ENCODE results near the gene TRAPPC14. TPM values are rescaled to one million over a fixed set of nuclear protein-coding genes. Genes with fewer than 3 reads are reported as not detected.
"Not testable (repeated sequence)": the region's sequence is repeated elsewhere in the genome, so short reads cannot be mapped to it uniquely, and the experiment has no call there.

TRAPPC14 gene
- total and polyA plus RNA-seq, 2 donors from 2014 or later, result 14.8 to 27.1 TPM

DNA sequence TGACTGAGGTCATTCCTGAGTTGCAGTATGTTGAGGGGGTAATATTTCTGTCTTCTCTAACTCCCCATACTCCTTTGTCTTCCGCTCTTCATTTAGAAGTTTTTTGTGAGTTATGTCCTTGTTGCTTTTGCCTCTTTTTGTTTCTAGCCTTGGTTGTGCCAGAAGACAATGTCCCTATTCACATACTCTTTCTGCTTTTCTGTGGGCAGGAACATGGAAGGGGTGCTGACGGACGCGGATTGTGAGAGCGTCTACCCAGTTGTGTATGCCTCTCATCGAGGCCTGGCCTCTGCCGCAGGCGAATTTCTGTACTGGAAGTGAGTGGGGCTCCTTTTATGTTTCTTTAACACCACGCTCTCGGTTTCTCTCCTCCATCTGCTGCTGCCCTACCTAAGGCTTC is 39.7 kb upstream of the TRAPPC14 start:
- Histone ChIP-seq H3K27ac (ENCODE audit: low read depth in 2 of 2, low read length in 2 of 2) (no peak overlapping the region), H3K27me3 (ENCODE audit: control insufficient read depth, insufficient read depth, low read length) (no peaks in the 10 kb centered on the region), H3K36me3 (ENCODE audit: control insufficient read depth in 2 of 3, insufficient read depth in 3 of 3, low read length in 3 of 3) (no peaks in the 10 kb centered on the region), H3K4me1 (ENCODE audit: control insufficient read depth in 2 of 3, insufficient read depth in 2 of 3, low read depth in 1 of 3, low read length in 3 of 3) (no peaks in the 10 kb centered on the region), H3K4me3 (ENCODE audit: low read length in 3 of 3) (no peak overlapping the region), H3K9me3 (ENCODE audit: control insufficient read depth in 2 of 3, insufficient read depth in 1 of 3, low read length in 3 of 3) (no peaks in the 10 kb centered on the region), H3K9ac (ENCODE audit: low read length in 3 of 3) (no peak overlapping the region)
- FAIRE-seq, result no peak
- DNase-seq, result no peak
- intact Hi-C loops (cut with DNase I), result no loop called here
- TF ChIP-seq, protein P1, sequence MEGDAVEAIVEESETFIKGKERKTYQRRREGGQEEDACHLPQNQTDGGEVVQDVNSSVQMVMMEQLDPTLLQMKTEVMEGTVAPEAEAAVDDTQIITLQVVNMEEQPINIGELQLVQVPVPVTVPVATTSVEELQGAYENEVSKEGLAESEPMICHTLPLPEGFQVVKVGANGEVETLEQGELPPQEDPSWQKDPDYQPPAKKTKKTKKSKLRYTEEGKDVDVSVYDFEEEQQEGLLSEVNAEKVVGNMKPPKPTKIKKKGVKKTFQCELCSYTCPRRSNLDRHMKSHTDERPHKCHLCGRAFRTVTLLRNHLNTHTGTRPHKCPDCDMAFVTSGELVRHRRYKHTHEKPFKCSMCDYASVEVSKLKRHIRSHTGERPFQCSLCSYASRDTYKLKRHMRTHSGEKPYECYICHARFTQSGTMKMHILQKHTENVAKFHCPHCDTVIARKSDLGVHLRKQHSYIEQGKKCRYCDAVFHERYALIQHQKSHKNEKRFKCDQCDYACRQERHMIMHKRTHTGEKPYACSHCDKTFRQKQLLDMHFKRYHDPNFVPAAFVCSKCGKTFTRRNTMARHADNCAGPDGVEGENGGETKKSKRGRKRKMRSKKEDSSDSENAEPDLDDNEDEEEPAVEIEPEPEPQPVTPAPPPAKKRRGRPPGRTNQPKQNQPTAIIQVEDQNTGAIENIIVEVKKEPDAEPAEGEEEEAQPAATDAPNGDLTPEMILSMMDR (IDR thresholded peaks at IDR 0.05; ENCODE audit: borderline replicate concordance, extremely low read depth, insufficient read depth), result no peak

DNA sequence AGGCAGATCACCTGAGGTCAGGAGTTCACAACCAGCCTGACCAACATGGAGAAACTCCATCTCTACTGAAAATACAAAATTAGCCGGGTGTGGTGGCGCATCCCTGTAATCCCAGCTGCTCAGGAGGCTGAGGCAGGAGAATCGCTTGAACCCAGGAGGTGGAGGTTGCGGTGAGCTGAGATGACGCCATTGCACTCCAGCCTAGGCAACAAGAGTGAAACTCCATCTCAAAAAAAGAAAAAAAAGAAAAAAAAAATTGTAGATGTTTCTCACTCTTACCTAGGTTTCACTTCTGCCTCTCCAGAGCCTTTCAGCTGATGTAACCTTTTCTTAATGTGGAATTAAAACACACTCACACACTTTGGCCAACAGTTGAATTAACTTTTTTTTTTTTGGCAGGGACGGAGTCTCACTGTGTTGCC is 37.4 kb upstream of the TRAPPC14 start:
- H3K9me3 ChIP-seq (ENCODE audit: control insufficient read depth in 2 of 3, insufficient read depth in 1 of 3, low read length in 3 of 3); H3K36me3 ChIP-seq (ENCODE audit: control insufficient read depth in 2 of 3, insufficient read depth in 3 of 3, low read length in 3 of 3); intact Hi-C loops (cut with DNase I); H3K4me3 ChIP-seq (ENCODE audit: low read length in 3 of 3); H3K9ac ChIP-seq (ENCODE audit: low read length in 3 of 3); DNase-seq; FAIRE-seq; H3K27ac ChIP-seq (ENCODE audit: low read depth in 2 of 2, low read length in 2 of 2); H3K4me1 ChIP-seq (ENCODE audit: control insufficient read depth in 2 of 3, insufficient read depth in 2 of 3, low read depth in 1 of 3, low read length in 3 of 3); H3K27me3 ChIP-seq (ENCODE audit: control insufficient read depth, insufficient read depth, low read length): not testable (repeated sequence)

DNA sequence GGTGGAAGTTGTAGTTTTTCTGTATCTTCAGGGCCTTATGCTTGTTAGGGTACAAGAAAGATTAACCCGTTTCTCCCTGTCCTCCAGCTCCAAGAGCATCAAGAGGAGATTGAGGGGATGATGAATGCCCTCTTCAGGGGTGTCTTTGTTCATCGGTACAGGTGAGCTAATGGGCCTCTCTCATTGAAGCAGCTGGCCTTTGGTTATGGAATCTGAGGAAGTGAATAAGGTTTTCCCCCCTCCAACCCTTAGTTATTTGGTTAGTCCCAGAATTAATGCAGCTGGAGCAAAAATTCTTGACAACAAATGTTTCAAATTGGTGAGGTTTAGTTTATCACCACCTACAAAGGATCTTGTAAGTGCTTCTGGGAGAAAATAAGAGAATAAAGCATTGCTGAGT is 36.7 kb upstream of the TRAPPC14 start:
- TF ChIP-seq, protein P1 (IDR thresholded peaks at IDR 0.05; ENCODE audit: borderline replicate concordance, extremely low read depth, insufficient read depth), result no peak
- Histone ChIP-seq H3K36me3 (ENCODE audit: control insufficient read depth in 2 of 3, insufficient read depth in 3 of 3, low read length in 3 of 3) (no peaks in the 10 kb centered on the region), H3K27ac (ENCODE audit: low read depth in 2 of 2, low read length in 2 of 2) (no peak overlapping the region), H3K4me3 (ENCODE audit: low read length in 3 of 3) (no peak overlapping the region), H3K4me1 (ENCODE audit: control insufficient read depth in 2 of 3, insufficient read depth in 2 of 3, low read depth in 1 of 3, low read length in 3 of 3) (no peaks in the 10 kb centered on the region), H3K9ac (ENCODE audit: low read length in 3 of 3) (no peak overlapping the region), H3K27me3 (ENCODE audit: control insufficient read depth, insufficient read depth, low read length) (no peaks in the 10 kb centered on the region), H3K9me3 (ENCODE audit: control insufficient read depth in 2 of 3, insufficient read depth in 1 of 3, low read length in 3 of 3) (no peaks in the 10 kb centered on the region)
- DNase-seq (no peak), FAIRE-seq (no peak)
- intact Hi-C loops (cut with DNase I), result no loop called here

DNA sequence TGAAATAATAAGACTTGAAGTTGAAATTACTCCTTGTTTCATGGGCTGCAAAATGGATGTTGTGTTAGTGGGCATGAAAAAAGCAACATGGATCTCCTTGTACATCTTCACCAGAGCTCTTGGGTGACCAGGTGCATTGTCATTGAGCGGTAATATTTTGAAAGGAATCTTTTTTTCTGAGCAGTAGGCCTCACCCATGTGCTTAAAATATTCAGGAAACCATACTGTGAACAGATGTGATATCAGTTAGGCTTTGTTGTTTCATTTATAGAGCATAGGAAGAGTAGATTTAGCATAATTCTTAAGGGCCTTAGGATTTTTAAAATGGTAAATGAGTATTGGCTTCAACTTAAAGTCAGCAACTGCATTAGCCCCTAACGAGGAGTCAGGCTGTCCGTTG is 34.4 kb upstream of the TRAPPC14 start:
- no peak overlapping the region for H3K4me3 ChIP-seq (ENCODE audit: low read length in 3 of 3)
- no peaks in the 10 kb centered on the region for H3K27me3 ChIP-seq (ENCODE audit: control insufficient read depth, insufficient read depth, low read length)
- DNase-seq (no peak), FAIRE-seq (no peak)
- intact Hi-C loops (cut with DNase I), result no loop called here
- H3K27ac ChIP-seq (ENCODE audit: low read depth in 2 of 2, low read length in 2 of 2), result no peak overlapping the region
- no peaks in the 10 kb centered on the region for H3K4me1 ChIP-seq (ENCODE audit: control insufficient read depth in 2 of 3, insufficient read depth in 2 of 3, low read depth in 1 of 3, low read length in 3 of 3)
- H3K9me3 ChIP-seq (ENCODE audit: control insufficient read depth in 2 of 3, insufficient read depth in 1 of 3, low read length in 3 of 3), result no peaks in the 10 kb centered on the region
- no peak overlapping the region for H3K9ac ChIP-seq (ENCODE audit: low read length in 3 of 3)
- TF ChIP-seq, protein P1 (IDR thresholded peaks at IDR 0.05; ENCODE audit: borderline replicate concordance, extremely low read depth, insufficient read depth), result no peak
- H3K36me3 ChIP-seq (ENCODE audit: control insufficient read depth in 2 of 3, insufficient read depth in 3 of 3, low read length in 3 of 3), result no peaks in the 10 kb centered on the region

DNA sequence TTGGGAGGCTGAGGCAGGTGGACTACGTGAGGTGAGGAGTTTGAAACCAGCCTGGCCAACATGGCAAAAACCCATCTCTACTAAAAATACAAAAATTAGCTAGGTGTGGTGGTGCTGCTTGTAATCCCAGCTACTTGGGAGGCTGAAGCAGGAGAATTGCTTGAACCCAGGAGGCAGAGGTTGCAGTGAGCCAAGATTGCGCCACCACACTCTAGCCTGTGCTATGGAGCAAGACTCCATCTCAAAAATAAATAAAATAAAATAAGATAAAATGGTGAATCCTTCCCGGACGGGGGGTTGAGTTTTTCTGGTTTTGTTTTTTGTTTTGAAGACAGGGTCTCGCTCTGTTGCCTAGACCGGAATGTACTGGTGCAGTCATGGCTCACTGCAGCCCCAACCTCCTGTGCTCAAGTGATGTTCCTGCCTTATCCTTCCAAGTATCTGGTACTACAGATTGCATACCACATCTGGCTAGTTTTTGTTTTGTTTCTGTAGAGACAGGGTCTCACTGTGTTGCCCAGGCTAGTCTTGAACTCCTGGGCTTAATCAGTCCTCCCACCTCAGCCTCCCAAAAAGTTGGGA is 33.8 kb upstream of the TRAPPC14 start:
- H3K4me1 ChIP-seq (ENCODE audit: control insufficient read depth in 2 of 3, insufficient read depth in 2 of 3, low read depth in 1 of 3, low read length in 3 of 3); H3K9me3 ChIP-seq (ENCODE audit: control insufficient read depth in 2 of 3, insufficient read depth in 1 of 3, low read length in 3 of 3); DNase-seq; intact Hi-C loops (cut with DNase I); H3K4me3 ChIP-seq (ENCODE audit: low read length in 3 of 3); H3K27me3 ChIP-seq (ENCODE audit: control insufficient read depth, insufficient read depth, low read length); H3K36me3 ChIP-seq (ENCODE audit: control insufficient read depth in 2 of 3, insufficient read depth in 3 of 3, low read length in 3 of 3); H3K27ac ChIP-seq (ENCODE audit: low read depth in 2 of 2, low read length in 2 of 2); H3K9ac ChIP-seq (ENCODE audit: low read length in 3 of 3); FAIRE-seq: not testable (repeated sequence)

Data from kidney (tissue), 14 donors.